K562 (cell line): ENCODE data around the gene NYAP2. TPM values are rescaled to one million over a fixed set of nuclear protein-coding genes. Genes with fewer than 3 reads are reported as not detected.

Experiments used
- ATAC-seq: fragments of 200-7000 bp; cut with Tn5 transposase; 3 replicates; pipeline ENCODE4 v1.9.1; 2020; ENCODE audit warnings: moderate library complexity
- BruUV-seq: library from RNA; stranded (reverse); fragments of 400-500 nt; replicated peaks from 2 replicates; lab custom pipeline; 2021; lab: Mats Ljungman, UMichigan
- CTCF ChIA-PET: fragments of 300-600 bp; formaldehyde crosslinking; extraction: SDS; loops from one replicate; lab custom pipeline; 2021; ENCODE audit warnings: low intra/inter-chr PET ratio; lab: Yijun Ruan, JAX
- POLR2A ChIA-PET: fragments of 300-600, 350-650 bp; sonication (Branson Sonifier 250); formaldehyde crosslinking; extraction: SDS; loops from one replicate; lab custom pipeline; 2021; ENCODE audit warnings: antibody characterized with exemption, inconsistent platforms; lab: Yijun Ruan, JAX
- DNase-seq, 4 experiments: peaks; one replicate each; pipeline versions ENCODE4 v3.0.0 to v3.0.0-alpha.2; 2011 to 2018; ENCODE audit warnings: low spot score in 3 of 4, mixed read lengths in 3 of 4; ENCODE audit errors: extremely low read depth in 1 of 4
- FAIRE-seq: peaks from 2 replicates; lab custom pipeline; 2011; peaks lifted over from hg19 to GRCh38; lab: Jason Lieb, UNC
- H2AFZ ChIP-seq: 2 replicates; pipeline ENCODE4 v1.6.0; 2011; ENCODE audit warnings: low read depth, low read length, control low read depth, inconsistent platforms
- H3K27ac ChIP-seq: fragments of 200-600 bp; 3 replicates; pipeline ENCODE4 v1.8.0; 2011; ENCODE audit warnings: low read depth, mild to moderate bottlenecking, control low read depth, inconsistent platforms, low read length, moderate library complexity, mixed read lengths; ENCODE audit errors: extremely low read depth
- H3K27me3 ChIP-seq, 2 experiments: fragments of 300-600 bp in 1 of 2; 2 replicates in 1 of 2; 3 replicates in 1 of 2; pipeline versions ENCODE4 v1.6.0 to v1.8.0; 2011; ENCODE audit warnings: inconsistent platforms in 2 of 2, low read length in 2 of 2, mild to moderate bottlenecking in 1 of 2, mixed read lengths in 1 of 2, moderate library complexity in 1 of 2; ENCODE audit not compliant: control insufficient read depth in 2 of 2, insufficient read depth in 2 of 2
- H3K36me3 ChIP-seq: fragments of 300-600 bp; 3 replicates; pipeline ENCODE4 v1.8.0; 2011; ENCODE audit warnings: mild to moderate bottlenecking, low read length, inconsistent platforms; ENCODE audit not compliant: control insufficient read depth, insufficient read depth
- H3K4me1 ChIP-seq, 2 experiments: fragments of 200-600 bp in 1 of 2; replicated peaks in 1 of 2; 2 replicates in 1 of 2; 3 replicates in 1 of 2; pipeline versions ENCODE4 v1.5.1 to v1.8.0; 2011; ENCODE audit warnings: inconsistent platforms in 2 of 2, low read length in 2 of 2, mild to moderate bottlenecking in 1 of 2, mixed read lengths in 1 of 2, moderate library complexity in 1 of 2; ENCODE audit not compliant: control insufficient read depth in 2 of 2, insufficient read depth in 2 of 2
- H3K4me2 ChIP-seq: 2 replicates; pipeline ENCODE4 v1.6.1; 2011; ENCODE audit warnings: low read length, control low read depth, inconsistent platforms, mixed read lengths; ENCODE audit not compliant: insufficient read depth
- H3K4me3 ChIP-seq: fragments of 200-600 bp; sonication (generic), shearing (Covaris generic); 2 replicates; pipeline ENCODE4 v1.5.1; 2016; ENCODE audit warnings: control low read depth, inconsistent platforms
- H3K79me2 ChIP-seq: fragments of 200-600 bp; 3 replicates; pipeline ENCODE4 v1.8.0; 2011; ENCODE audit warnings: low read length, inconsistent platforms; ENCODE audit not compliant: control insufficient read depth, insufficient read depth
- H3K9ac ChIP-seq, 2 experiments: 2 replicates each; pipeline versions ENCODE4 v1.6.0 to v1.6.1; 2011; ENCODE audit warnings: low read depth in 2 of 2, low read length in 2 of 2, control low read depth in 1 of 2, inconsistent platforms in 1 of 2, mild to moderate bottlenecking in 1 of 2, mixed read lengths in 1 of 2; ENCODE audit not compliant: insufficient read depth in 1 of 2
- H3K9me1 ChIP-seq: one replicate; pipeline ENCODE4 v1.6.0; 2011; ENCODE audit warnings: inconsistent platforms, mild to moderate bottlenecking, low read length, moderate library complexity; ENCODE audit not compliant: control insufficient read depth, insufficient read depth
- H3K9me3 ChIP-seq: replicated peaks from 2 replicates; pipeline ENCODE4 v1.5.1; 2011; ENCODE audit warnings: low read depth, low read length, inconsistent platforms; ENCODE audit not compliant: control insufficient read depth, insufficient read depth
- H4K20me1 ChIP-seq: replicated peaks from 2 replicates; pipeline ENCODE4 v1.6.1; 2011; ENCODE audit warnings: low read length, inconsistent platforms, mixed read lengths; ENCODE audit not compliant: control insufficient read depth, insufficient read depth
- BRD9 ChIP-seq: fragments of 450-650 bp; IDR thresholded peaks from 2 replicates; pipeline ENCODE4 v1.6.1; 2018; ENCODE audit warnings: low read depth; ENCODE audit not compliant: partially characterized antibody
- CAMTA2 ChIP-seq: fragments of 250-450 bp; sonication (Bioruptor Pico); conservative IDR thresholded peaks from 2 replicates; pipeline ENCODE4 v1.5.1; 2022
- ETV1 ChIP-seq: fragments of 450-650 bp; conservative IDR thresholded peaks from 2 replicates; pipeline ENCODE4 v1.6.1; 2016; ENCODE audit warnings: missing genetic modification characterization, control low read depth, low read depth, missing compliant biosample characterization
- HDAC3 ChIP-seq: fragments of 450-650 bp; IDR thresholded peaks from 2 replicates; pipeline ENCODE4 v1.6.1; 2018; ENCODE audit warnings: borderline replicate concordance, mild to moderate bottlenecking, moderate library complexity; ENCODE audit not compliant: partially characterized antibody
- HNRNPH1 ChIP-seq: fragments of 200-400 bp; formaldehyde crosslinking; optimal IDR thresholded peaks from 2 replicates; pipeline ENCODE3; 2017; ENCODE audit warnings: low read depth, mild to moderate bottlenecking, low read length, moderate library complexity
- HNRNPK ChIP-seq: fragments of 200-400 bp; formaldehyde crosslinking; IDR thresholded peaks from one replicate; pipeline ENCODE4 v1.6.1; 2018; ENCODE audit warnings: mild to moderate bottlenecking, low read depth, low read length; ENCODE audit not compliant: poor library complexity, severe bottlenecking
- POLR3G ChIP-seq: IDR thresholded peaks from 2 replicates; pipeline ENCODE4 v1.6.1; 2011; ENCODE audit not compliant: insufficient read length, insufficient replicate concordance; ENCODE audit errors: extremely low read depth
- WGBS: fragments of 100-300 bp; shearing (Covaris generic); methylation state at CpG from one replicate; pipeline ENCODE4 v1.1.6; 2016; ENCODE audit warnings: low coverage, mixed read lengths; ENCODE audit not compliant: insufficient coverage; ENCODE audit errors: missing lambda C conversion rate; 5-methylcytosine and 5-hydroxymethylcytosine counted together
- in situ Hi-C: fragments of 300-500 bp; cut with MboI; formaldehyde crosslinking; loops from 4 replicates; pipeline ENCODE4 v1.15.0; 2018; ENCODE audit warnings: inconsistent platforms, mixed read lengths
- intact Hi-C: fragments of 100-400 bp; cut with micrococcal nuclease; formaldehyde crosslinking; loops from 2 replicates; pipeline ENCODE4 v1.14.2; 2022
- polyA plus RNA-seq, 8 experiments: library from polyadenylated mRNA; depleted of rRNA in 4 of 8; stranded (reverse) in 5 of 8; unstranded in 3 of 8; fragments of >200 nt; fragmentation: Nextera tagmentation in 2 of 8; fragmentation: Illumina TruSeq in 1 of 8; extraction: Ambion mirVana in 2 of 8; extraction: Trizol in 1 of 8; gene quantifications; 2 replicates each; pipeline versions ENCODE4 v1.2.1 to v1.2.3, GENCODE V29; 2011 to 2014; ENCODE audit warnings: inconsistent platforms in 1 of 8, missing spikeins in 1 of 8
- total RNA-seq, 7 experiments: library from RNA; depleted of rRNA in 6 of 7; stranded (reverse); fragments of >200 nt in 6 of 7; fragmentation: Illumina TruSeq in 2 of 7; extraction: Trizol in 2 of 7; gene quantifications; 2 replicates each; pipeline versions ENCODE4 v1.2.1 to v1.2.3, GENCODE V29; 2011 to 2021; ENCODE audit warnings: low replicate concordance in 1 of 7

Gene NYAP2
- total and polyA plus RNA-seq, 9 of the 15 experiments (the other 6 are each of a cell fraction or from before 2014, with no cell fraction given), result 0.03 to 0.04 (median 0.04) TPM; not detected in 3

- no peak for TF ChIP-seq BRD9
- TF ChIP-seq HNRNPK, result no peak
- no peak for TF ChIP-seq CAMTA2 (CRISPR knock-in tag)
- BruUV-seq, result no TSS peak
- CTCF ChIA-PET, result no interaction called here
- 0% methylated on average over 1 of the region's 1 CpG for WGBS
- no peak overlapping the region for H3K4me2 ChIP-seq
- H4K20me1 ChIP-seq, result no peaks in the 10 kb centered on the region
- H3K9me3 ChIP-seq, result no peaks in the 10 kb centered on the region
- H3K9me1 ChIP-seq, result no peaks in the 10 kb centered on the region
- H3K27ac ChIP-seq, result no peak overlapping the region
- DNase-seq, result no peak
- H3K36me3 ChIP-seq, result no peaks in the 10 kb centered on the region
- no peak overlapping the region for H2AFZ ChIP-seq
- H3K9ac ChIP-seq, result no peak overlapping the region
- intact Hi-C loops, result no loop called here
- H3K4me3 ChIP-seq, result no peak overlapping the region
- H3K4me1 ChIP-seq, result no peaks in the 10 kb centered on the region
- no peaks in the 10 kb centered on the region for H3K27me3 ChIP-seq
- in situ Hi-C loops, result no loop called here
- POLR2A ChIA-PET, result interaction anchor here (0.6 kb wide), 1 partner anchor 981 kb away, joined by 3 read pairs; no protein-coding TSS in a partner anchor
- H3K79me2 ChIP-seq, result no peaks in the 10 kb centered on the region
- no peak for ATAC-seq
- no peak for FAIRE-seq
Observed at GRCh38 chr2:225502971-225503370, 103.5 kb downstream of the NYAP2 start.

DNA sequence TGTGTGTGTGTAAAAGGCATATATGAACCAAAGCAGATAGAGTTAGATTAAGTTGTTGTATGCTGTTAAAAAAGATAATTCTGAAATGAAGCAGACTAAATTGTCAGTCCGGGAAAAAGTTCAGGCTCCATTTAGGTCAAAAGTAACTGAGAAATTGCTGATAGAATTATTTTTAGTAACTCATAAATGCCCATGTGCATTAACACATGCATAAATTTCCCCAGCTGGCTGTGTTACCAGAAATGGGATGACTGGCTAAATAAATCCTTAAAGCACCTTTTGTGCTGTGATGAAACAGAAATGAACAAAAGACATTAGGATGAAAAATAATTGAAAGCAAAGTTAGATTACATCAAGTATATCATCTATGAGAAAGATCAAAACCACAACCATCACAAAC lies 111.3 kb downstream of the NYAP2 start:
- H3K4me3 ChIP-seq, result no peak overlapping the region
- ChIA-PET CTCF (no interaction called here), POLR2A (no interaction called here)
- H3K4me1 ChIP-seq, result no peaks in the 10 kb centered on the region
- no peaks in the 10 kb centered on the region for H3K27me3 ChIP-seq
- H3K9me1 ChIP-seq, result no peaks in the 10 kb centered on the region
- 20% methylated on average over 1 of the region's 1 CpG for WGBS
- TF ChIP-seq ETV1 (tag) (no peak), HNRNPH1 (no peak), HDAC3 (no peak), POLR3G (no peak)
- DNase-seq (no peak), ATAC-seq (no peak), FAIRE-seq (no peak)
- H3K4me2 ChIP-seq, result no peak overlapping the region
- intact Hi-C loops (no loop called here), in situ Hi-C loops (no loop called here)
- no peak overlapping the region for H2AFZ ChIP-seq
- no peaks in the 10 kb centered on the region for H3K9me3 ChIP-seq
- H3K79me2 ChIP-seq, result no peaks in the 10 kb centered on the region
- no peak overlapping the region for H3K27ac ChIP-seq
- BruUV-seq, result no TSS peak
- no peak overlapping the region for H3K9ac ChIP-seq
- no peaks in the 10 kb centered on the region for H4K20me1 ChIP-seq
- H3K36me3 ChIP-seq, result no peaks in the 10 kb centered on the region
